OCI-LY3 (cell line): ENCODE measurements around the gene CXCL16.

Source experiments
- EZH2phosphoT487 ChIP-seq: fragments of 200-600 bp; shearing (Covaris generic); IDR thresholded peaks from 2 replicates; pipeline ENCODE4 v1.6.1; 2018; ENCODE audit warnings: antibody characterized with exemption, mixed run types, low read depth
- TF ChIP-seq, protein P1 (sequence below): fragments of 200-600, 300-600 bp; sonication (generic); IDR thresholded peaks from 2 replicates; pipeline ENCODE4 v1.5.1; 2014; ENCODE audit warnings: antibody characterized with exemption, low read length, low read depth

GRCh38 chr17:4690745-4691144 lies 49.0 kb downstream of the CXCL16 start:
- TF ChIP-seq, protein P1, sequence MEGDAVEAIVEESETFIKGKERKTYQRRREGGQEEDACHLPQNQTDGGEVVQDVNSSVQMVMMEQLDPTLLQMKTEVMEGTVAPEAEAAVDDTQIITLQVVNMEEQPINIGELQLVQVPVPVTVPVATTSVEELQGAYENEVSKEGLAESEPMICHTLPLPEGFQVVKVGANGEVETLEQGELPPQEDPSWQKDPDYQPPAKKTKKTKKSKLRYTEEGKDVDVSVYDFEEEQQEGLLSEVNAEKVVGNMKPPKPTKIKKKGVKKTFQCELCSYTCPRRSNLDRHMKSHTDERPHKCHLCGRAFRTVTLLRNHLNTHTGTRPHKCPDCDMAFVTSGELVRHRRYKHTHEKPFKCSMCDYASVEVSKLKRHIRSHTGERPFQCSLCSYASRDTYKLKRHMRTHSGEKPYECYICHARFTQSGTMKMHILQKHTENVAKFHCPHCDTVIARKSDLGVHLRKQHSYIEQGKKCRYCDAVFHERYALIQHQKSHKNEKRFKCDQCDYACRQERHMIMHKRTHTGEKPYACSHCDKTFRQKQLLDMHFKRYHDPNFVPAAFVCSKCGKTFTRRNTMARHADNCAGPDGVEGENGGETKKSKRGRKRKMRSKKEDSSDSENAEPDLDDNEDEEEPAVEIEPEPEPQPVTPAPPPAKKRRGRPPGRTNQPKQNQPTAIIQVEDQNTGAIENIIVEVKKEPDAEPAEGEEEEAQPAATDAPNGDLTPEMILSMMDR: no peak
- no peak for TF ChIP-seq EZH2phosphoT487
